ENCODE data around the gene KLF7.

Gene KLF7

DNA sequence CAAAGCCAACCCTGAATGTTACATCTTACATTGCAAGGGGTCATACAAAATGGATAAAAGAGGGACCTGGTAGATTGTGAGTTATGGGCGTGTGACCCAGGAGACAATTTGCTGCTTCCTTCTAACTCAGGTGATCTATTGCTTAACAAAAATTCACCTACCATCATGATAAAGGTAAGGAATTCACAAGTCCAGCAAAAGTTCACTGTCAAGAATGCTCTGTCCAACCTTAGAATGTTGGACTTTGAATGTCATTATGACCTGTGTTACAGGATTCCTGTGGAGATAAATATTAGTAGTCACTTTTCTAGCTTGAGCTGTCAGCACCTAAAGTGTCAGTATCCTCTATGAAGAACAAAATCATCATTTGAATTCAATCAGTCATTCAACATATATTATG lies 7.9 kb upstream of the KLF7 start:
- DNase-seq: no peak
- no peaks in the 10 kb centered on the region for H3K9me2 ChIP-seq (replicated peaks; ENCODE audit: insufficient read depth, low read length)
- H3K36me3 ChIP-seq (replicated peaks; ENCODE audit: insufficient read depth, low read length): no peaks in the 10 kb centered on the region
- TF ChIP-seq, protein P1, sequence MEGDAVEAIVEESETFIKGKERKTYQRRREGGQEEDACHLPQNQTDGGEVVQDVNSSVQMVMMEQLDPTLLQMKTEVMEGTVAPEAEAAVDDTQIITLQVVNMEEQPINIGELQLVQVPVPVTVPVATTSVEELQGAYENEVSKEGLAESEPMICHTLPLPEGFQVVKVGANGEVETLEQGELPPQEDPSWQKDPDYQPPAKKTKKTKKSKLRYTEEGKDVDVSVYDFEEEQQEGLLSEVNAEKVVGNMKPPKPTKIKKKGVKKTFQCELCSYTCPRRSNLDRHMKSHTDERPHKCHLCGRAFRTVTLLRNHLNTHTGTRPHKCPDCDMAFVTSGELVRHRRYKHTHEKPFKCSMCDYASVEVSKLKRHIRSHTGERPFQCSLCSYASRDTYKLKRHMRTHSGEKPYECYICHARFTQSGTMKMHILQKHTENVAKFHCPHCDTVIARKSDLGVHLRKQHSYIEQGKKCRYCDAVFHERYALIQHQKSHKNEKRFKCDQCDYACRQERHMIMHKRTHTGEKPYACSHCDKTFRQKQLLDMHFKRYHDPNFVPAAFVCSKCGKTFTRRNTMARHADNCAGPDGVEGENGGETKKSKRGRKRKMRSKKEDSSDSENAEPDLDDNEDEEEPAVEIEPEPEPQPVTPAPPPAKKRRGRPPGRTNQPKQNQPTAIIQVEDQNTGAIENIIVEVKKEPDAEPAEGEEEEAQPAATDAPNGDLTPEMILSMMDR (IDR thresholded peaks at IDR 0.05; ENCODE audit: low read length): no peak
- TF ChIP-seq EZH2 (optimal IDR thresholded peaks at IDR 0.05; ENCODE audit: low read depth, low read length): no peak
- TF ChIP-seq EZH2phosphoT487 (IDR thresholded peaks at IDR 0.05; ENCODE audit: low read length): no peak
- H2AFZ ChIP-seq (ENCODE audit: low read length): no peak overlapping the region
- no peak overlapping the region for H3K9ac ChIP-seq (ENCODE audit: low read length)
- H3K4me1 ChIP-seq (ENCODE audit: low read length): peaks cover 9% of the 10 kb centered on the region
- no peaks in the 10 kb centered on the region for H4K20me1 ChIP-seq (ENCODE audit: insufficient read depth, low read length)
- no peaks in the 10 kb centered on the region for H3F3A ChIP-seq (ENCODE audit: insufficient read depth, low read length)
- H3K9me3 ChIP-seq (replicated peaks; ENCODE audit: insufficient read depth, low read length): no peaks in the 10 kb centered on the region
- no peak overlapping the region for H3K4me3 ChIP-seq (ENCODE audit: low read length)
- no peak overlapping the region for H3K27ac ChIP-seq (ENCODE audit: low read length)
- H3K27me3 ChIP-seq (replicated peaks; ENCODE audit: insufficient read depth, low read length): no peaks in the 10 kb centered on the region
- H3K4me2 ChIP-seq (ENCODE audit: low read depth, low read length): no peak overlapping the region
- no peaks in the 10 kb centered on the region for H3K79me2 ChIP-seq (ENCODE audit: low read length)

DNA sequence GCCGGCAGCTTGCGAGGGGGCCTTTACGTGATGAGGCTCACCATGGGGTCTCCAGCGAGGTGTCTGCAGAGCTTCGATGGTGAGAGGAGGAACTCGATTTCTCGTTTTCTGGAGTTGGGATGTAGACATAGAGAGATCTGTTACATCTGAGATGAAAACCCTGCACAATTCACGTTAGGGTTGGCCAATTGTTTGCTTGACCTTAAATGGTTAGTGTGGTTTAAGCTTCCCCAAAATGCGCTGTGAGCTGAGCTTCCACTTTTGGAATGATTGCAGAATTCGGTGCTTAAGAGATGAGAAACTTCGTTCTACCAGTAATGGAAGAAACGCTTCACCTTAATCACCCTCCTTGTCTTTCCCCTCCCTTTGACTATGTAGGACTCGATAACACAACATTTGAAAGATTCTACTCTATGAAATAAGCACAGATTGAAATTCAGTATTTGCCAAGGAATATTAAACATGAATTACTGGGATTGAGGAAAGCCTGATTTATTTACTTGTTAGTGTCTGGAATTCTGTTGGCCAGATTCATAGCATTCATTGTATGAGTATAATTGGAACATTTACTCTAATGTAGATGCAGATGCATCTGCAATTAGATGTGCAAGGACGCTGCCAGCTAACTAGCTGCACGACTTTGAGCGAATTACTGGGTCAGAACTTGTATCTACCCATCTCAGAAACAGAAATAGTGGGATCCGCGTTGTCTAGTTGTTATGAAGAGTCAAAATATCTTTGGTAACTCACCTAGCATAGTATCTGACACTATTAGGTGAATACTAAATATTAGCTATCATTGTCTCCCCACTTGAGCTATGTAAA lies 1.6 kb upstream of the KLF7 start:
- Histone ChIP-seq H3K4me1 (ENCODE audit: low read length) (peaks cover 19% of the 10 kb centered on the region), H3K4me2 (ENCODE audit: low read depth, low read length) (peak overlapping the region; percentile 98), H3K9ac (ENCODE audit: low read length) (peak overlapping the region; percentile 55; the same call in 1 of the 2 replicates), H3K27ac (ENCODE audit: low read length) (peak overlapping the region; percentile 33; the same call in 1 of the 2 replicates), H2AFZ (ENCODE audit: low read length) (peak overlapping the region; percentile 83), H4K20me1 (ENCODE audit: insufficient read depth, low read length) (no peaks in the 10 kb centered on the region), H3K79me2 (ENCODE audit: low read length) (peaks cover 24% of the 10 kb centered on the region), H3K27me3 (replicated peaks; ENCODE audit: insufficient read depth, low read length) (no peaks in the 10 kb centered on the region), H3K4me3 (ENCODE audit: low read length) (peak overlapping the region; percentile 80), H3K9me3 (replicated peaks; ENCODE audit: insufficient read depth, low read length) (no peaks in the 10 kb centered on the region), H3F3A (ENCODE audit: insufficient read depth, low read length) (peaks cover 9% of the 10 kb centered on the region; the same call in 1 of the 2 replicates), H3K36me3 (replicated peaks; ENCODE audit: insufficient read depth, low read length) (no peaks in the 10 kb centered on the region), H3K9me2 (replicated peaks; ENCODE audit: insufficient read depth, low read length) (no peaks in the 10 kb centered on the region)
- DNase-seq: no peak
- no peak for TF ChIP-seq EZH2phosphoT487 (IDR thresholded peaks at IDR 0.05; ENCODE audit: low read length)
- no peak for TF ChIP-seq EZH2 (optimal IDR thresholded peaks at IDR 0.05; ENCODE audit: low read depth, low read length)

DNA sequence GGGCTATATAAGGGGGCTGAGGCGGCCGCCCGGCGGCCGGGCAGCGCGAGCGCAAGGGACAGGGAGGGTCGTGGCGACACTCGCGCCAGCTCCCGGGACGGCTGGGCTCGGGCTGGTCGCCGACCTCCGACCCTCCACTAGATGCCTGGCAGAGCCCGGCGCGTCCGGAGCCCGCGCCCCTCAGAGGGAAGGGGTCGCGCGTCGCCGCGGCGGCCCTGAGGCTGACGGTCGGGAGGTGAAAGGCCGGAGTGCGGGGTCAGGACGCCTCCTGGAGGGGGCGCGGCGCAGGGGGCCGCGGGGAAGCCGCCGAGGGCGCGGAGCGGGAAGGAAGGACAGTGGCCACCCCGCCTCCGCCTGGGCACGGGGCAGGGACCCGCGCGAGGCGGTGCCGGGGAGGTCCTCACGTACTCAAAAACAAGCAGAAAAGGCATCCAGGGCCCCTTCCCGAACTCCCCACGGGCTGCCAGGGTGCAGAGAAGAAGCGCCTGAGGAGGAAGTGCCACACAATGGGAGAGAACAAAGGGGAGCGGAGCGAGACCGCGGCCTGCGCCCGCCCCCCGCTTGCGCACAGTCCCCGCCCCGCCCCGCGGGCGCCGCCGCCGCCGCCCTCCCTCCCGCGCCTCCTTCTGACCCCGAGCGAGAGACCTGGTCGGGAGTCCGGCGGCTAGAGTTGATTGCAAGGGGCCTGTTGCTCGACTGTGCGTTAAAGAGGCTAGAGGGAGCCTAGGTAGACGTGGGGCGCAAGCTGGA lies 776 bp upstream of the KLF7 start:
- no peaks in the 10 kb centered on the region for H3K9me2 ChIP-seq (replicated peaks; ENCODE audit: insufficient read depth, low read length)
- peak overlapping the region; percentile 83 for H2AFZ ChIP-seq (ENCODE audit: low read length)
- no peaks in the 10 kb centered on the region for H4K20me1 ChIP-seq (ENCODE audit: insufficient read depth, low read length)
- no peaks in the 10 kb centered on the region for H3K9me3 ChIP-seq (replicated peaks; ENCODE audit: insufficient read depth, low read length)
- H3F3A ChIP-seq (ENCODE audit: insufficient read depth, low read length): peaks cover 9% of the 10 kb centered on the region; the same call in 1 of the 2 replicates
- no peak for TF ChIP-seq EZH2phosphoT487 (IDR thresholded peaks at IDR 0.05; ENCODE audit: low read length)
- TF ChIP-seq, protein P1 (IDR thresholded peaks at IDR 0.05; ENCODE audit: low read length): peak; percentile 33
- no peak for TF ChIP-seq EZH2 (optimal IDR thresholded peaks at IDR 0.05; ENCODE audit: low read depth, low read length)
- peaks cover 12% of the 10 kb centered on the region; the same call in 1 of the 2 replicates for H3K4me1 ChIP-seq (ENCODE audit: low read length)
- peak overlapping the region; percentile 80 for H3K4me3 ChIP-seq (ENCODE audit: low read length)
- H3K79me2 ChIP-seq (ENCODE audit: low read length): peaks cover 32% of the 10 kb centered on the region
- H3K27me3 ChIP-seq (replicated peaks; ENCODE audit: insufficient read depth, low read length): no peaks in the 10 kb centered on the region
- H3K27ac ChIP-seq (ENCODE audit: low read length): peak overlapping the region; percentile 94
- H3K36me3 ChIP-seq (replicated peaks; ENCODE audit: insufficient read depth, low read length): no peaks in the 10 kb centered on the region
- peak overlapping the region; percentile 98 for H3K4me2 ChIP-seq (ENCODE audit: low read depth, low read length)
- DNase-seq: peak; percentile 70
- peak overlapping the region; percentile 95 for H3K9ac ChIP-seq (ENCODE audit: low read length)

Measured in MM.1S (cell line).